Keratinocyte (primary cell): Measurements from ENCODE around the gene BTNL8. TPM values are rescaled to one million over a fixed set of nuclear protein-coding genes. Genes with fewer than 3 reads are reported as not detected.

Source experiments
- DNase-seq: peaks from one replicate; pipeline ENCODE4 v3.0.0-alpha.2; 2011; ENCODE audit warnings: low read depth, missing footprints, low spot score
- FAIRE-seq: peaks from 2 replicates; lab custom pipeline; 2011; peaks lifted over from hg19 to GRCh38; lab: Jason Lieb, UNC
- H2AFZ ChIP-seq: 2 replicates; pipeline ENCODE4 v1.6.0; 2012; ENCODE audit warnings: low read length, control low read depth, inconsistent platforms; ENCODE audit not compliant: control insufficient read depth
- H3K27ac ChIP-seq: 2 replicates; pipeline ENCODE4 v1.5.1; 2011; ENCODE audit warnings: low read length; ENCODE audit not compliant: control insufficient read depth, insufficient read depth
- H3K27me3 ChIP-seq: 3 replicates; pipeline ENCODE4 v1.6.0; 2011; ENCODE audit warnings: low read length; ENCODE audit not compliant: control insufficient read depth, insufficient read depth; ENCODE audit errors: extremely low read depth
- H3K36me3 ChIP-seq, 2 experiments: 2 replicates in 1 of 2; 3 replicates in 1 of 2; pipeline ENCODE4 v1.5.1; 2011; ENCODE audit warnings: low read length in 2 of 2, mild to moderate bottlenecking in 1 of 2; ENCODE audit not compliant: control insufficient read depth in 2 of 2, insufficient read depth in 2 of 2; ENCODE audit errors: extremely low read depth in 1 of 2
- H3K4me1 ChIP-seq: 3 replicates; pipeline ENCODE4 v1.5.1; 2011; ENCODE audit warnings: low read length; ENCODE audit not compliant: control insufficient read depth, insufficient read depth; ENCODE audit errors: extremely low read depth
- H3K4me2 ChIP-seq: 3 replicates; pipeline ENCODE4 v1.6.0; 2011; ENCODE audit warnings: low read depth, low read length; ENCODE audit not compliant: control insufficient read depth, insufficient read depth; ENCODE audit errors: extremely low read depth
- H3K4me3 ChIP-seq, 3 experiments: fragments of 200-600 bp in 1 of 3; sonication (generic) in 1 of 3; 2 replicates in 2 of 3; 3 replicates in 1 of 3; pipeline ENCODE4 v1.5.1; 2011 to 2016; ENCODE audit warnings: low read length in 3 of 3, mild to moderate bottlenecking in 3 of 3, control low read depth in 2 of 3, inconsistent platforms in 1 of 3, low read depth in 1 of 3, mixed read lengths in 1 of 3, mixed run types in 1 of 3, moderate library complexity in 1 of 3; ENCODE audit not compliant: control insufficient read depth in 2 of 3, insufficient read depth in 2 of 3; ENCODE audit errors: extremely low read depth in 1 of 3
- H3K79me2 ChIP-seq: 2 replicates; pipeline ENCODE4 v1.6.0; 2012; ENCODE audit warnings: low read length; ENCODE audit not compliant: control insufficient read depth, insufficient read depth
- H3K9ac ChIP-seq: 3 replicates; pipeline ENCODE4 v1.6.0; 2011; ENCODE audit warnings: low read length; ENCODE audit not compliant: control insufficient read depth, insufficient read depth; ENCODE audit errors: extremely low read depth
- H3K9me1 ChIP-seq: 3 replicates; pipeline ENCODE4 v1.6.0; 2011; ENCODE audit warnings: low read length; ENCODE audit not compliant: control insufficient read depth, insufficient read depth; ENCODE audit errors: extremely low read depth
- H3K9me3 ChIP-seq: 2 replicates; pipeline ENCODE4 v1.5.1; 2012; ENCODE audit warnings: low read depth, low read length; ENCODE audit not compliant: control insufficient read depth
- H4K20me1 ChIP-seq: 3 replicates; pipeline ENCODE4 v1.6.0; 2011; ENCODE audit warnings: low read length; ENCODE audit not compliant: control insufficient read depth, insufficient read depth; ENCODE audit errors: extremely low read depth
- CTCF ChIP-seq, 3 experiments: IDR thresholded peaks in 1 of 3; conservative IDR thresholded peaks in 1 of 3; optimal IDR thresholded peaks in 1 of 3; 2 replicates in 2 of 3; 3 replicates in 1 of 3; pipeline versions ENCODE3 to v1.5.1; 2011; ENCODE audit warnings: low read length in 3 of 3, mild to moderate bottlenecking in 3 of 3, moderate library complexity in 2 of 3, control low read depth in 1 of 3, inconsistent platforms in 1 of 3; ENCODE audit not compliant: insufficient read depth in 2 of 3; ENCODE audit errors: extremely low read depth in 1 of 3
- EZH2 ChIP-seq: IDR thresholded peaks from one replicate; pipeline ENCODE4 v1.6.1; 2012; ENCODE audit warnings: inconsistent platforms, mild to moderate bottlenecking, low read length, moderate library complexity
- dilution Hi-C: fragments of 300-500 bp; cut with MboI; formaldehyde crosslinking; loops from one replicate; pipeline ENCODE4 v1.7.0; 2020; ENCODE audit warnings: low sequenced_read_pairs; ENCODE audit not compliant: extremely low pct_ligation_motif_present
- polyA plus RNA-seq, 5 experiments: library from polyadenylated mRNA; depleted of rRNA in 3 of 5; stranded (reverse) in 3 of 5; stranded (forward) in 1 of 5; unstranded in 1 of 5; fragments of >200 nt; gene quantifications; 1 replicate in 1 of 5; 2 replicates in 3 of 5; 3 replicates in 1 of 5; pipeline versions ENCODE4 v1.2.1 to v1.2.3, GENCODE V29; 2011 to 2012; ENCODE audit warnings: missing spikeins in 2 of 5, low read depth in 1 of 5, low replicate concordance in 1 of 5

BTNL8 gene
- polyA plus RNA-seq, 1 donor (not counting 4 experiments of a cell fraction or from before 2014, with no cell fraction given), result not detected

GRCh38 chr5:180868960-180869359 is 30.0 kb upstream of the BTNL8 start:
- dilution Hi-C loops, result loop anchor here (5.0 kb wide), 1 partner anchor 87 kb away; no protein-coding TSS in a partner anchor
- Histone ChIP-seq H3K9me3 (no peaks in the 10 kb centered on the region), H3K36me3 (no peaks in the 10 kb centered on the region), H4K20me1 (no peaks in the 10 kb centered on the region), H3K4me2 (no peak overlapping the region), H2AFZ (no peak overlapping the region), H3K9me1 (no peaks in the 10 kb centered on the region), H3K4me1 (no peaks in the 10 kb centered on the region), H3K9ac (no peak overlapping the region), H3K27ac (no peak overlapping the region), H3K27me3 (no peaks in the 10 kb centered on the region), H3K4me3 (no peak overlapping the region), H3K79me2 (no peaks in the 10 kb centered on the region)
- DNase-seq, result no peak
- peak; percentile 83 for FAIRE-seq
- TF ChIP-seq EZH2 (no peak), CTCF (optimal IDR thresholded peaks at IDR 0.05 in 1 of 3, IDR thresholded peaks at IDR 0.05 in 1 of 3, conservative IDR thresholded peaks at IDR 0.05 in 1 of 3; ENCODE audit: extremely low read depth in 1 of 3, insufficient read depth in 2 of 3, low read length in 3 of 3) (peak; percentile 78 to 92 (median 81))

- H3K9ac ChIP-seq, result no peak overlapping the region
- H3K9me1 ChIP-seq, result no peaks in the 10 kb centered on the region
- FAIRE-seq, result no peak
- H3K4me3 ChIP-seq, result no peak overlapping the region
- H3K4me2 ChIP-seq, result no peak overlapping the region
- no peaks in the 10 kb centered on the region for H3K4me1 ChIP-seq
- no peak overlapping the region for H2AFZ ChIP-seq
- dilution Hi-C loops, result loop anchor here (5.0 kb wide), 1 partner anchor 87 kb away; no protein-coding TSS in a partner anchor
- no peaks in the 10 kb centered on the region for H3K9me3 ChIP-seq
- TF ChIP-seq CTCF (optimal IDR thresholded peaks at IDR 0.05 in 1 of 3, IDR thresholded peaks at IDR 0.05 in 1 of 3, conservative IDR thresholded peaks at IDR 0.05 in 1 of 3; ENCODE audit: extremely low read depth in 1 of 3, insufficient read depth in 2 of 3, low read length in 3 of 3) (no peak), EZH2 (no peak)
- no peaks in the 10 kb centered on the region for H3K36me3 ChIP-seq
- H3K79me2 ChIP-seq, result no peaks in the 10 kb centered on the region
- no peak overlapping the region for H3K27ac ChIP-seq
- H3K27me3 ChIP-seq, result no peaks in the 10 kb centered on the region
- no peak for DNase-seq
- no peaks in the 10 kb centered on the region for H4K20me1 ChIP-seq
These were observed 29.4 kb upstream of the BTNL8 start for GRCh38 chr5:180869587-180869986.
